GM19099 (cell line): ENCODE data around the gene CYP2C8.

ENCODE experiments used
- POLR2A ChIP-seq: IDR thresholded peaks from 3 replicates; pipeline ENCODE4 v1.6.1; 2011; ENCODE audit warnings: low read depth; ENCODE audit not compliant: insufficient read length; ENCODE audit errors: extremely low read depth

CYP2C8 gene

DNA sequence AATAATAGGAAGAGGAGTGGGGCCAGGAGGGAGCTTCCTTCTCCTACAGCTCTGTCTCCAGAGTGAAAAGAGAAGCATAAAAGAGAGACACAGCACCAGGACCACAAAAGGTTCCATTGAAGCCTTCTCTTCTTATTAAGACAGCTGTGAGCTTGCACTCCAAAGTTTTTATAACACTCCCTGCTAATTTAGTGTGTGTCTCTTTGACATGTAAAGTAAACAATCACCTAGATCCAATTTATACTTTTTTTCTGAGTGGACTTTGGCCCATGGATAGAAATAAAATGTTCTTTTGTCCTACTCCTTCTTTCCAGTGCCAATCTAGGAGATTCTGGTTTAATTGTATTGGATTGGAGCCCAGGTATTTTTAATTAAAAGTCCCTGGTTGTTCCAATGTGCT lies at the start of gene CYP2C8:
CYP2C8 (minus strand) TSS at position 212 of the 400 bp plus-strand sequence; CDS start at position 117, 95 bp downstream.
- no peak for TF ChIP-seq POLR2A

DNA sequence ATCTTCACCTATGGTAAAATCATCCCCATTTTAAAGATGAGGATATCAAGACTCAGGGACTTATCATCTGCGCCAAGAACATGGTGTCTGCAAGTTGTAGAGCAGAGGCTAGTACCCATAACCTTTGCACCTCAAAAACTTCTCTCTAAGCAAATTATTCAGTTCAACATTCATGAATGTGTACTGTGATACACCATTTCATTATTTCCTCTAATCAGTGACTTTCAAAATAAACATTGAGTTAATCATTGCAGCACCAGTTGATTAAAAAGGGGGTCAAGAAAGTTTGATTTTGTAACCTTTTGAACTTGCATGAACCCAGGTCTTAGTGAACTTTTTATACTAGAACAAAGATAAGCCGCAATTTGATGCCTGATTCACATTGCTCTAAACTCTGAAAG lies 47.6 kb upstream of the CYP2C8 start:
- TF ChIP-seq POLR2A = no peak

DNA sequence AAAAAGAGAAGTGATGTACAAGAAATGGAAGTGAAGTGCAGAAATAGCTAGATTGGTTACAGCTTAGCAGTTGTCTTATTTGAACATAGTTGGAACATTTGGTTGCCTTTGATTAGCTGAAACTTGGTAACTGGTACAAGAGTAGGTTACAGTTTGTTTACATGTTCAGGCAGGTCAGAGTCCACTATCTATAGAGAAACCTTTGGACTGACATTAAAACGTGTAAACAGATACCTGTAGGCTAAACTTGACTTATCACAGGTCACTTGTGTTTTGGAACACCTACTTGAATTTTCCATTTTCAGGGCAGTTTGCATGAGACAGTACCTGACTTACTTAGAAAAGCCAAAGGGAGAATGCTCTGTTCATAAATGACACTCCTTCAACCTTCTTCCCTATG lies 28.5 kb upstream of the CYP2C8 start:
- no peak for TF ChIP-seq POLR2A

DNA sequence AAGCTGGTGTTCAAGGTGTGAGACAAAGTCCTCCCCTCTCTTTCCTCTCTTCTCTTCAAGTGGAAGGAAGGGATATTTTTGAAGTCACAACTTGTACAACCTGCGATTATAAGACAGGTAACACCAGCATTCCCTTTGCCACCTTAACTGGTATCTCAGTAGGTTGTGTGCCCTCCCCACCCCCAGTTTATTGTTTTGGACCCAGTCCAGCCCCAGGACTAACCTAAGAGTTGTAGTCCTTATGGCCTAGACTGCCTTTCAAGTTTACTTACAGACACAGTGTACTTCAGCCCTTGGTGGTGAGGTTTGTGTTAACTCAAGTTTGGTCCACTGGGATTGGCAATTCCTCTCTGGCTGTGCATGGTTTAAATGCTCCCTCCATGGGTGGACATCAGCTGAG lies 26.8 kb upstream of the CYP2C8 start:
- TF ChIP-seq POLR2A = no peak

DNA sequence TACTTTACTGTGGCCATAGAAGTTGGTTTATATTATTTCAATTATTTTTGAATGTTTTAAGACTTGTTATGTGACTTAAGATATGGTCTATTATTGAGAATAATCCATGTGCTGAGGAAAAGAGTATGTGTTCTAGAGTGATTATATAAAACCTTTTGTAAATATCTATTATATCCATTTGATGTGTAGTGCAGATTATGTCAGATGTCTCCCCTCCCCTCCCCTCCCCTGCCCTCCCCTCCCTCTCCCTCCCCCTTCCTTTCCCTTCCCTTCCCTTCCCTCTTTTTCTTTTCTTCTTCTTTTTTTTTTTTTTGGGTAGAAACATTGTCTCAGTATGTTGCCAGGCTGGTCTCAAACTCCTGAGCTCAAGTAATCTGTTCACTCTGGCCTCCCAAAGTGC lies 8.3 kb upstream of the CYP2C8 start:
- TF ChIP-seq POLR2A = no peak

DNA sequence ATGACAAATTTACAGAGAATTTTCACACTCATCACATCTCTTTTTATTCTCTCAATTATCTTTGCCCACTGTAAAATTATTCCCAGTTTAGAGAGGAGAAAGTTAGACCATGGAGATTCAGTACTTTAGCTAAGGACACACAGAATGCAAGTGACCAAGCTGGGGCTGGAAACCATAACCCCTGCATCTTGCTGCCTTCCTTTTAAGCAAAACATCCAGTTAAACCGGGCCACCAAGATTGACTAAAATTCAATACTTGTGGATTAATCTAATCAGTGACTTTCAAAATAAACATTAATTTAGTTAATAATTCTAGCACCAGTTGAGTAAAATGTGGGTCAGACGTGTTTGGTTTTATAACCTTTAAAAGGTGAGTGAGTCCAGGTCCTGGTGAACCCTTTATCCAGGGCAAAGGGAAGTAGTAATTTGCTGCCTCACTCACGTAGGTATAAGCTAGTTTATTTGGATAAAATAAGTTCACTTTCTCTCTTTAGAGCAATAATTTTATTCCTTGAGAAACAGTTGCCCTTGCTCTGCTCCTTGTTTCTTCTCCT lies 1.9 kb upstream of the CYP2C8 start:
- TF ChIP-seq POLR2A = no peak

DNA sequence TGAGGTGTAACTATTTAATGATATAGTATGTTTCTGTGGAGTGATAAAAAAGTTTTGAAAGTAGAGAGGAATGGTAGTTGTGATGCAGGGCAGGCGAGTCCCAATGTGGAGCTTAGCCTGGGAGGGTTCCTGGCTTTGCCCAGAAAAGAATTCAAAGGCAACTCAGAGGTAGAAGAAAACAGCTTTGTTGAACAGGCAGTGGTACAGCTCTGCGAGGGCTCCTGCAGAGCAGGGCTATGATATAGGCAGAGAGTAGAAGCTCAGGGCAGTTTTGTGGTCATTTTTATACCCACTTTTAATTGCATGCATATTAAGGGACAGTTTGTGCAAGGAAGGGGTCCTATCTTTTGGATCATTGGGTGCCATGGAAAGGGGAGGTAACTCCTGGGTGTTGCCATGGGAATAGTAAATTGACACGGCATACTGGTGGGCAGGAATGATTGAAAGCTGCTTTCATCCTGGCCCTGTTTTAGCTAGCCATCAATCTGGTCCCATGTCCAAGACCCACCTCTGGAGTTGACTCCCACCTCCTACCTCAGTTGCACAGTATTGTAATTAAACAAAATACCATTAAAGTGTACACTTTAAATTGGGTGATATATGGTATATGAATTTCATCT lies 12.4 kb downstream of the CYP2C8 start:
- TF ChIP-seq POLR2A = no peak

DNA sequence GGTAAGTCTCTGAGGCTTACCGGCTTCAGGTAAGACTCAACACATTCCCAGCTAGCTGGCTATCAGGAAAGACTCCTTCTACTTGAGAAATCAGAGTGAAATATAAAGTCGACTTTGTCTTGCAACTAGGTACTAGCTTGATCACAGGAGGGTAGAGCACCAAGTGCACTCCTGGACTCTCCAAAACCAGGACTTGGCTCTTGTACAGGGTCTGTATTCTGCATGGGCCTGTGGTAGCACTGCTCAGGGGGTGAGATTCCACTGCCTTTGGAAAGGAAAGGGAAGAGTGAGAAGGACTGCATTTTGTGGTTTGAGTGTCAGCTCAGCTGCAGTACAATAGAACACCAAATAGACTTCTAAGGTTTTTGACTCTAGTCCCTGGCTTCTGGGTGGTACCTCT lies 19.4 kb downstream of the CYP2C8 start:
- TF ChIP-seq POLR2A = no peak

DNA sequence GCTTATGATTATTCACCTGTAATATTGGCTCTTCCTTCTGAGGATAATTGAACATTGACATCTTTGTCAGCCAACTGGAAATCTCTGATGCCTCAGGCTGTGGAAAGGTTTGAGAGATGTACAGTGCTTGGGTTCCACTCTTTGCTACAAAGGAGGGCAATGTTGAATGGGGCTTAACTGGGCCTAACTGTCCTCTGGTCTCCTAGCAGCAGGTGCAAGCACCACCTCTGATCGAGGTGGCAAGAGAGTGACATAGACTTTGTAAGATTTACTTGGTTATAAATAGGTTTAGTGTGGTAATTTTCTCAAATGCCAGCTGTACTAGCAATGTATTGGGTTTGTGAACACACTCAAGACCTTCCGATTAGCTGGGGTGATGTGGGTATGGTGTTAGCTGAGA lies 21.1 kb downstream of the CYP2C8 start:
- TF ChIP-seq POLR2A = no peak

DNA sequence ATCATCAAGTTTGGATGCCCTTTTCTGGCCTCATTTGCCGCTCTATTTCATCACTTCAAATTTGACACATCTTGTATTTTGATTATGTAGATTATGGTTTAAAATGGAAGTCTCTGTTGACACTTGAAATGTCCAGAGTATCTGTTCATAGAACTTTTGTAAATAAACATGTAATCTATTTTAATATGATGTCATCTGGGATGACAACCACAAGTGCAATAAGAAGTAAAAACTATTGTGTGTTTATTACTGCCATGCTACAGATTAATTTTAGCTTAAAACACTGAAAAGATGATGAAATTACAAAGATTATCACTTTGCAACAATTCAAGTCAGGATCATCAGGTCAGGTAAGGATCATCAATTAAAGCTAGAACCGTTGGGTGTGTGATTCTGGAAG lies 30.0 kb downstream of the CYP2C8 start:
- TF ChIP-seq POLR2A = no peak

DNA sequence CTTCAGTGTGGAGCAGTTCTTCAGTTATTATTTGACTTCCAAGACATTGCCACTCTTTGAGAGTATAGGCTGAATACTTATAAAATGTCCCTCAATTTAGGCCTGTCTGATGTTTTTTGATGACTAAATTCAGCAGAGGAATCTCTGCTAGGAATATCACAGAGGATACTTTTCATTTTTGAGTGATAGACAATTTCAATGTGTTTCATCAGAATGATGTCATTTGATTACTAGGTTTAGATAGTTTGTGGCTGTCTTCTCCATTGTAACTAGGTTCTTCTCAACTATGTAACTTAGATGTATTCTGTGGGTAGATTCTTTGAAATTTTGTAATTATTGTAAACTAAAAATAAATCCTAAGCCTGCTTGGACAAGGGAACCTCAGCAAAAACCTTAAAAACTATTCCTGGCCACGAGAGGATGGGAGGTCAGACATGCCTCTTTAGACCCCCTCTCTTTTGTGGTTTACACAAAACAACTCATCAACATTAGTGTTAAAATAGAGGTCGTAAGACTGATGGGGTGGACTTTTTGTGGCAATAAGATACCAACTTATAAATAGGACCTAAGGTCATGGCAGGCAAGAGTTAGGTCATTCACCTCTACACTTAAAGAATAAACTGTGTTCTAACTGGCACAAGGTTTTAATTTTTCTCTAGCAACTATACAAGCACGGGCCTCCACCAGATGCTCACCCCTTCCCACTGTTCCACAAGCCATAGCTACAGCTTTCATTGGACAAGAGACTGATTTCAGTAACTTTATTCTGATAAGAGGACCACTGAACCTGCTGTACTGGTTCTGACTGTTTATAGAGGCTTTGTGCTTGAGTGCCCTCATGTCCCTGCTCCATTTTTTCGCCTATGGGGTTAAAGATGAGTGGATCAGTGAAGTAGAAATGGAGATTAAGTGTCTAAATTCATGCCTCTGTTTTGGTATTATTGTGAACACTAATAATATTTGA lies 33.7 kb downstream of the CYP2C8 start:
- TF ChIP-seq POLR2A = no peak

DNA sequence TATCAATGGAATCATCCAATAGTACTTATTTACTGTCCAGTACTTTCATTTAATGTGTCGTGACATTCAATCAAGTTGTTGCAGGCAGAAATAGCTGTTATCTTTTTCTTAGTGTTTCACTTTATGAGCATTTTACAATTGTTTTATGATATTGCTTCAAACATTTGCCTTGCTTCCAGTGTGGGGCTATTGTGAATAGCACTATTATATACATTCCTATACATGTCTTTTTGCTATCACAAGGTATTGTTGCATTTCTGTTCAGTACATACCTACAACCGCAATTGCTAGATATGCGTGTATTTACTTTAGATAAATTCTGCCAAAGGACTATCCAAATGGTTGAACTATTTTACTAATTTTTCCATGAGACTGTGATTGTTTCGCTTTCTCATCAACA lies 34.9 kb downstream of the CYP2C8 start:
- TF ChIP-seq POLR2A = no peak

DNA sequence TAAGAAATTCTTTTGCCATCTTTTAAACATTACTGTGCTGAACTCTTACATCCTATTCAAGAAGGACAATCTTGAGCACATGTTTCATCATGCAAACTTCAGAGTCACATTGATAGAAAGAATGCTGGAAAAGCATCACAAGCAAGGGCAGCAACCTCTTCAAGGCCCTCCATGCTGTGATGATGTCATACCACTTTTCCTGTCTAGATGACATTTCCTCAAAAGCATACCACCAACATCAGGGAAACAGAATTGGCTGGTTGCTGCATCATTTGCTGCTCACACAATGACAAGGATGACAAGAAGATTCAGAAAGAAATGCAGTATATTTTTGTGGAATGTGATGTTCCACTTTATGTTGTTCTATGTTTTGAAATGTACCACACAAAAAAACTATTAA lies 37.6 kb downstream of the CYP2C8 start:
- no peak for TF ChIP-seq POLR2A

DNA sequence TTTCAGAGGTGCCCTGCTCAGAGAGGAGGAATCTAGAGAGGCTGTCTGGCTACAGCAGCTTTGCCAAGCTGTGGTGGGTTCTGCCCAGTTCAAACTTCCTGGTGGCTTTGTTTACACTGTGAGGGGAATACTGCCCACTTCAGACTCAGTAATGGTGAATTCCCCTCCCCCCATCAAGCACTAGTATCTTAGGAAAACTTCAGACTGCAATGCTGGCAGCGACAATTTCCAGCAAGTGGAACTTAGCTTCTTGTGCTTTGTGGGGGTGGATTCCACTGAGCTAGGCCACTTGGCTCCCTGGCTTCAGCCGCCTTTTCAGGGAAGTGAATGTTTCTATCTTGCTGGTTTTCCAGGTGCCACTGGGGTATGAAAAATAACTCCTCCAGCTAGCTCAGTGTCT lies 42.8 kb downstream of the CYP2C8 start:
- no peak for TF ChIP-seq POLR2A

DNA sequence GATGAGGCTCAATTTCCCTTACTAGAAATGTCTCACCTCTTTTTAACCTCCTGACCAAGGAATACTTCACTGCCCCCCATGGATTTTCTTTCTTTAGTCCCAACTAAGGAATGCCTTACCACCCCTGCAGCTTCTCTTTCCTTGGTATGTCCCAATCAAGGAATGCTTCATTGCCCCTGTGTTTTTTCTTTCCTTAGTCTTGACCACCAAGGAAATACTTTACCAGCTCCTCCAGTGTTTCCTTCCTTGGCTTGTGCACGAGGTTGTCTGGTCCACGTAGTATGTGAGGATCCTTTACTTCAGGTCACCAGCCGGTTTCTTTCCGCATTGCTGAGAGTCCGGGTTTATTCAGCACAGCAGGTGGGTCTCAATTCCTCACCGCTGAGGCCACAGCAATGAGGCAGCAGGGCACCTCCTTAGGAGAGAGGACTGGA lies 71.5 kb downstream of the CYP2C8 start:
- no peak for TF ChIP-seq POLR2A

DNA sequence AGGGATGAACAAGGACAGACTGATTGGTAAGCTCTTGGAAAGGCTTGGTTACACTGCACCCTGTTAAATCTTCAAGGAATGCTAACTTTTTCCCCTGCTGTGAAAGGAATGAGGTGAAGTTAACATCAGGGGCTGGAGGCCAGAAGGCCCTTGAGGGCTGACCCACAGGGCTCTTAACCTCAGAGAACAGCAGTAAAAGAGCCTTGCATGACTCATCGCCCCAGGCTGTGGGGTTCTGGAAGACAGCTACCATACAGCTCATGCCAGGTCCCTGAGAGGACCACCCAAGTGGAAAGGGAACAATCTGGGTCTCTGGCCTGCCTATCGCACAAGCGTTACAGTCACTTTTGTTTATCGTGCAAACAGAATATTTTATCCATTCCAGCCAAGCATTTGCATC lies 76.5 kb downstream of the CYP2C8 start:
- no peak for TF ChIP-seq POLR2A
